ENCODE data around the gene MOB2.

MOB2 gene

DNA sequence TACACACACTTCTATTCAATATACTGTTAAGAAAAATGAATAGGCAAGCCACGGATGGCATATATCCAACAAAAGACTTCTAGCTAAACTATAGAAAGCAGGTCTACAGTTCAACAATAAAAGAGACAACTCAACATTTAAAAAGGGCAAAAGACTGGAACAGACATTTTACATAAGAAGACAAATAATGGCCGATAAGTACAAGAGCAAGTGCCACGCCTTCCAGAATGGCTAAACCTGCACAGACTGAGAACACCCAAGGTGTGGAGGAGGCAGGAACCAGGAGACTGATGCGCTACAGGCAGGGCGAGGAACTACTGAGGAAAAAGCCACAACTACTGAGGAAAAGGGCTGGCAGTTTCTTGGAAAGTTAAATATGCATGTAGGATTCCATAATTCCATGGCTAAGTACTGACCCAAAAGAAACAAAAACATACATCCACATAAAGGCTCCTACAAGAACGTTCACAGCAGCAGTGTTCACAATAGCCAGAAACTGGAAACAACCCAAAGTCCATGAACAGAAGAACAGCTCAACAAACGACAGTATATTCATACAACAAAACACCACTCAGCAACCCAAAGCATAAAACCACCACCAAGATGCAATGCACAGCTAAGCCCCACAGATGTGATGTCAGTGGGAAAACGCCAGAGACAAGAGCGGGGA lies 9.6 kb upstream of the MOB2 start:
- in situ Hi-C loops (cut with MboI; ENCODE audit: low pct_unique_long_range_greater_than_20kb, low sequenced_read_pairs, unreplicated experiment), result no loop called here
- TF ChIP-seq, protein P1, sequence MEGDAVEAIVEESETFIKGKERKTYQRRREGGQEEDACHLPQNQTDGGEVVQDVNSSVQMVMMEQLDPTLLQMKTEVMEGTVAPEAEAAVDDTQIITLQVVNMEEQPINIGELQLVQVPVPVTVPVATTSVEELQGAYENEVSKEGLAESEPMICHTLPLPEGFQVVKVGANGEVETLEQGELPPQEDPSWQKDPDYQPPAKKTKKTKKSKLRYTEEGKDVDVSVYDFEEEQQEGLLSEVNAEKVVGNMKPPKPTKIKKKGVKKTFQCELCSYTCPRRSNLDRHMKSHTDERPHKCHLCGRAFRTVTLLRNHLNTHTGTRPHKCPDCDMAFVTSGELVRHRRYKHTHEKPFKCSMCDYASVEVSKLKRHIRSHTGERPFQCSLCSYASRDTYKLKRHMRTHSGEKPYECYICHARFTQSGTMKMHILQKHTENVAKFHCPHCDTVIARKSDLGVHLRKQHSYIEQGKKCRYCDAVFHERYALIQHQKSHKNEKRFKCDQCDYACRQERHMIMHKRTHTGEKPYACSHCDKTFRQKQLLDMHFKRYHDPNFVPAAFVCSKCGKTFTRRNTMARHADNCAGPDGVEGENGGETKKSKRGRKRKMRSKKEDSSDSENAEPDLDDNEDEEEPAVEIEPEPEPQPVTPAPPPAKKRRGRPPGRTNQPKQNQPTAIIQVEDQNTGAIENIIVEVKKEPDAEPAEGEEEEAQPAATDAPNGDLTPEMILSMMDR (IDR thresholded peaks at IDR 0.05; ENCODE audit: extremely low read depth, insufficient read depth, missing control alignments), result no peak
- DNase-seq (ENCODE audit: low spot score), result no peak

DNA sequence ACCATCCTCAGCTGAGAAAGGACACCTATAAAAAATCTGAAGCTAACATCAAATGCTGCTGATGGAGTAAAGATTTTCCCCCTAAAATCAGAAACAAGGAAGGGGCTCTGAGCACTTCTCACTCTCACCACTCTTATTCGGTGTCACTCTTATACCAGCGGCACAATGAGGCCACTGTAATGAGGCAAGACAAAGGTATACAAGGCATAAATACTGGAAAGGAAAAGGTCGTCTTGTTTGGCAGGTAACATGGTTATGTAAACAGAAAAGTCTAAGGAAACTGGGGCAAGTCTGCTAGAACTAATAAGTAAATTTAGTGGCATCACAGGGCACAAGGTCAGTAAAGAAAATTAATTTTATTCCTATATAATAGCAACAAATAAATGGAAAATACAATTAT lies 8.1 kb upstream of the MOB2 start:
- no peak for DNase-seq (ENCODE audit: low spot score)
- TF ChIP-seq, protein P1 (IDR thresholded peaks at IDR 0.05; ENCODE audit: extremely low read depth, insufficient read depth, missing control alignments), result no peak
- in situ Hi-C loops (cut with MboI; ENCODE audit: low pct_unique_long_range_greater_than_20kb, low sequenced_read_pairs, unreplicated experiment), result no loop called here

DNA sequence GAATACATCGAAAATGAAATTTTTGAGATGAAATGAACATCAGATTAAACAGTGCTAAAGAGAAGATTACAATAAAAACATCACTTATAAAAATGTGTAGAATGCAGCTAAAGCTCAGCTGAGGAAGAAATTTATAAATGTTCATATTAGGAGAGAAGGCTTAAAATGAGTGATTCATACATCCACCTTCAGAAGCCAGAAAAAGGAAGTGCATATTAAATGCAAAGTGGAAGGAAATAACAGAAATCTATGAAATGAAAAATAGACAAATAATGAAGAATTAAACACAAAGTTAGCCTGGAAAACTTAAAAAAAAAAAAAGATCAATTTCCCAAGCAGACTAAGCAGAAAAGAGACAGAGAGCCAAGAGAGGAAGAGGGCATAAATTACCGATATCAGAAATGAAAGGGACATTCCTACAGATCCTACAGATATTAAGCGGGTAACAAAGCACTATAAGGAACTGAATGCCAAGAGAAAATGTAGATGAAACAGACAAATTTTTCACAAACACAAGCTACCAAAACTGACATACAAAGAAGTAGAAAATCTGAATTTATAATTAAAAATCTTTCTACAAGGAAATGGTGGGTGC lies 7.2 kb upstream of the MOB2 start:
- in situ Hi-C loops (cut with MboI; ENCODE audit: low pct_unique_long_range_greater_than_20kb, low sequenced_read_pairs, unreplicated experiment), result no loop called here
- DNase-seq (ENCODE audit: low spot score), result no peak
- TF ChIP-seq, protein P1 (IDR thresholded peaks at IDR 0.05; ENCODE audit: extremely low read depth, insufficient read depth, missing control alignments), result no peak

DNA sequence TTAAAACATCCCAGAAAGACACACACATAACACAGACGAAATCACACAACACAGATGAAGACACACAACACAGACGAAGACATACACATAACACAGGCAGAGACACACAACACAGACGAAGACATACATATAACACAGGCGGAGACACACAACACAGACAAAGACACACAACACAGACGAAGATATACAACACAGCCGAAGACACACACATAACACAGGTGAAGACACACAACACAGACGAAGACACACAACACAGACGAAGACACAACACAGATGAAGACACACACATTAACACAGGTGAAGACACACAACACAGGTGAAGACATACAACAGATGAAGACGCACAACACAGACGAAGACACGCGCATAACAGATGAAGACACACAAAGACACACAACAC lies 4.8 kb upstream of the MOB2 start:
- TF ChIP-seq, protein P1 (IDR thresholded peaks at IDR 0.05; ENCODE audit: extremely low read depth, insufficient read depth, missing control alignments), result no peak
- no peak for DNase-seq (ENCODE audit: low spot score)
- in situ Hi-C loops (cut with MboI; ENCODE audit: low pct_unique_long_range_greater_than_20kb, low sequenced_read_pairs, unreplicated experiment), result no loop called here

DNA sequence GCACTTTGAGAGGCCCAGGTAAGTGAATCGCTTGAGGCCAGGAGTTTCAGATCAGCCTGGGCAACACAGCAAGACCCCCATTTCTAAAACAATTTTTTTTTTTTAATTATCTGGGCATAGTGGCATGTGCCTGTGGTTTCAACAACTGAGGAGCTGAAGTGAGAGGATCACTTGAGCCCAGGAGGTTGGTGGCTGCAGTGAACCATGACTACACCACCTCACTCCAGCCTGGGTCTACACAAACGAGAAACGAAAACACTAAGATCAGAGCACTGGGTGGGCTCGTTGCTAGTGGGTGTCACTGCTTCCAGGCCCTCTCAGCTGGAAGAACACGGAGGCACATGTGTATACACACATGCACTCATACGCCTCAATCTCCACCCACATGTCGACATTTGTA lies 4.1 kb upstream of the MOB2 start:
- TF ChIP-seq, protein P1 (IDR thresholded peaks at IDR 0.05; ENCODE audit: extremely low read depth, insufficient read depth, missing control alignments), result no peak
- DNase-seq (ENCODE audit: low spot score), result no peak
- in situ Hi-C loops (cut with MboI; ENCODE audit: low pct_unique_long_range_greater_than_20kb, low sequenced_read_pairs, unreplicated experiment), result no loop called here

DNA sequence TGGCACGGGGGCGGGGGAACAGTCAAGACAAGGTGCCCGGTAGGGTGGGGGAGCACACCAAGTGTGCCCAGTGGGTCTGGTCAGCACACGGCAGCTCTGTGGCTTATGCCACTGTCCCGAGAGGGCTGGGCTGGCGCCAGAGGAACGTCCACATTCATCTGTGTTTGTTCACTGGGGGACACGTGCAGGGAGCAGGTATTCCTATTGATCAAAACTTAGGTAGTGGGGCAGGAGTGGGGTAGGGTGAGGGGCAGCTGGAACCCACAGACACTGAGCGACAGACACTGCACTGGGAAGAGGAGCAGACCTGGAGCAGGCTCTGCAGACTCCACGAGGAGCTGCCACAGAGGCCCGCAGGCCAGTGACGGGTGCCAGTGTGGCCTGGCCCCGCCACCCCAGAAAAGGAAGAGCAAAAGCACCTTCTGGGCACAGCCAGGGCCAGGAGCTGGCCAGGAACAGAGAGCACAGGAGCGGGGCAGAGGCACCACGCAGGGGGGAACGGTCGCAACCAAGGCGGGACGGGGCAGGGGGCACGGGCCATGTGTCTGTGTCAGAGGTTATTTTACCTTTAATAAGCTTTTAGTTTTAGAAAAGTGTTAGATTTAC lies 2.1 kb upstream of the MOB2 start:
- in situ Hi-C loops (cut with MboI; ENCODE audit: low pct_unique_long_range_greater_than_20kb, low sequenced_read_pairs, unreplicated experiment), result no loop called here

More for the DNA sequence above, 2.1 kb upstream of the MOB2 start:
- DNase-seq (ENCODE audit: low spot score), result no peak
- TF ChIP-seq, protein P1 (IDR thresholded peaks at IDR 0.05; ENCODE audit: extremely low read depth, insufficient read depth, missing control alignments), result no peak

Data from GM13977 (cell line).